SIG-M5 (cell line): Measurements from ENCODE around the gene FCRL6.

Experiments
- DNase-seq: peaks from one replicate; lab custom pipeline; 2025; lab: John Stamatoyannopoulos, UW

The FCRL6 gene

DNA sequence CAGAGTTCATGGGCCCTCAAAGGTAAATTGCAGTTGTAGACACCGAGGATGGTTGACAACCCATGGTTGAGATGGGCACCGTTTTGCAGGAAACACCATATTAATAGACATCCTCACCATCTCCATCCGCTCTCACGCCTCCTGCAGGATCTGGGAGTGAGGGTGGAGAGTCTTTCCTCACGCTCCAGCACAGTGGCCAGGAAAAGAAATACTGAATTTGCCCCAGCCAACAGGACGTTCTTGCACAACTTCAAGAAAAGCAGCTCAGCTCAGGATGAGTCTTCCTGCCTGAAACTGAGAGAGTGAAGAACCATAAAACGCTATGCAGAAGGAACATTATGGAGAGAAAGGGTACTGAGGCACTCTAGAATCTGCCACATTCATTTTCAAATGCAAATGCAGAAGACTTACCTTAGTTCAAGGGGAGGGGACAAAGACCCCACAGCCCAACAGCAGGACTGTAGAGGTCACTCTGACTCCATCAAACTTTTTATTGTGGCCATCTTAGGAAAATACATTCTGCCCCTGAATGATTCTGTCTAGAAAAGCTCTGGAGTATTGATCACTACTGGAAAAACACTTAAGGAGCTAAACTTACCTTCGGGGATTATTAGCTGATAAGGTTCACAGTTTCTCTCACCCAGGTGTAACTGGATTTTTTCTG, 33.8 kb downstream of the FCRL6 start:
- DNase-seq = no peak

DNA sequence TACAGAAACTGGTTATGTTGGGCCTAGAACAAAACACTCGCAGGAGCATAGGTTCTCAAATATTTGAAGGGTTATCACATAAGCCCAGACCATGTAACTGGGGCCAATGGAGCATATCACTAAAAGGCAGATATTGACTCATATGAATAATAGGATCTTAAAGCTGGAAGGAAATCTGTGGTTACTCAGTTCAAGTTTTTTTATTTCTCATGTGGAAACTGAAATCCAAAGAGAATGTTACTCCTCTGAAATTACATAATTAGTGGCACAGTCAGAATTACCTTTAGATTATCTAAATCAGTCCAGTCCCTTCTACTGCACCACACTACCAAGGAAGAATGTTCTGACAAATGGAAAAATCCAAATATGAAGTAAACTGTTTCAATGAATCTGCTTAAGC, 36.6 kb downstream of the FCRL6 start:
- no peak for DNase-seq

DNA sequence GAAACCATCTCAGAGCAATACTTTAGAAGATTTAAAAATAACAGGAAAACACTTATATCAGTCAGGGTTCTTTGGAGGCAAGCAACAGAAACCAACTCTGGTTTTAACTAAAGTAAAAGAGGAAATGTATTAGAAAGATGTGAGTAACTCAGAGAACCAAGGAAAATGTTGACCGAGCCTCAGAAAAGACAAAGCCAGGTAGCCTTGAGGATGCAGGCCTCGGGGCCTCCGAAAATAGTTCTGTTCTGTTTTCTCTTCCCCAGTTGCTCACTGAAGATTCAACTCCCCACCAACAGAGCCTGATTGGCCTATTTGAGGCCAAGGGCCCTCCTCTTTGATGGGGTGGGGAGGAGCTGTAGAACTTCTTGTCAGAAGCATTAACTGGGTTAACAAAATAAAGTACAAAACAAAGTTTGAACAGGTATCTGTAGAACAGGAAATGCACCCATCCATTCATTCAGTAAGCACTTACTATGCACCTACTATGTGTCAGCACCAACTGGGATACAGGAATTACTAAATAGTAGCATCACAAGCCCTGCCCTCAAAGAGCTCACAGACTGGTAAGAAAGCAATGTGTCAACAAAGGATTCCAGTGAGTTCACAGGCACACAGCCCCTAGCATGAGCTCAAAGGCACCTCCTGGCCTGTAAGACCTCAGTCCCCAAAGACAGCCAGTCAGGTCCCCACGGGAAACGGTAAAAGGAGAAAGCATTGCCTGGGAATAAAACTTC, 37.1 kb downstream of the FCRL6 start:
- DNase-seq = no peak

DNA sequence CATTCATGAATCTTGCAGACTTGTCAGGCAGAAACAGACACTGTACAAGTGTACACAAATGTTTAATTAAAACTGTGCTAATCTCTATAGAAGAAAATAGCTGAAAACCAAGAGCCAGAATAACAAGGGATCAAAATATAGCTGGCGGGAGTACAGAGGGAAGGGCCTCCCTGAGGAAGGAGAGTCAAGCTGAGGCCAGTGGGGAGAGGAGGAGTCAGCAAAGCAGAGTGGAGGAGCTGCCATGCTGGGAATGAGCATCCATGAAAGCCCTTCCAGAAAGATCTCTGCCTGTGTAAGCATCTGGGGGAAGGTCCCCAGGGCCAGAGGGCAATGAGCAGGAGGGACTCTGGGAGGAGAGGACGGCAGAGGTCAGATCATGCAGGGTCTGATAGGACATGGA, 39.6 kb downstream of the FCRL6 start:
- no peak for DNase-seq

DNA sequence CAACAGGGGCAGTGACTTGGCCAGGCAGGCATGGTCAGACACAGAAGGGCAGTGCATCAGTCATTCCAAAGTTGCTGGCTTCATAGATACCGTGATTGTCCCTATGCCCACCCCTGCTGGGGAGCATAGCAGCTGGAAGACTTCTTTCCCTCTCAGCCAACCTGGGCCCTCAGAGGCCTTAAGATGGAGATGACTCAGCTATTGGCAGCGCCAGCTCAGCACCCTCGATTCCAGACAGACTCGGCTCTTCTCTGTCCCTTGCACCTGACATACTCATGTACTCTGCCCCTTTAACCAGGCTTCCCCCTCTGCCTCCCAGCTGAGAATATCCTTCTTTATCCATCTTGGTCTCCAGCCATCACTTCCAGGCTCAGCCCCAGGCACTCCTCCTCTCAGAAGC, 41.3 kb downstream of the FCRL6 start:
- DNase-seq = no peak

DNA sequence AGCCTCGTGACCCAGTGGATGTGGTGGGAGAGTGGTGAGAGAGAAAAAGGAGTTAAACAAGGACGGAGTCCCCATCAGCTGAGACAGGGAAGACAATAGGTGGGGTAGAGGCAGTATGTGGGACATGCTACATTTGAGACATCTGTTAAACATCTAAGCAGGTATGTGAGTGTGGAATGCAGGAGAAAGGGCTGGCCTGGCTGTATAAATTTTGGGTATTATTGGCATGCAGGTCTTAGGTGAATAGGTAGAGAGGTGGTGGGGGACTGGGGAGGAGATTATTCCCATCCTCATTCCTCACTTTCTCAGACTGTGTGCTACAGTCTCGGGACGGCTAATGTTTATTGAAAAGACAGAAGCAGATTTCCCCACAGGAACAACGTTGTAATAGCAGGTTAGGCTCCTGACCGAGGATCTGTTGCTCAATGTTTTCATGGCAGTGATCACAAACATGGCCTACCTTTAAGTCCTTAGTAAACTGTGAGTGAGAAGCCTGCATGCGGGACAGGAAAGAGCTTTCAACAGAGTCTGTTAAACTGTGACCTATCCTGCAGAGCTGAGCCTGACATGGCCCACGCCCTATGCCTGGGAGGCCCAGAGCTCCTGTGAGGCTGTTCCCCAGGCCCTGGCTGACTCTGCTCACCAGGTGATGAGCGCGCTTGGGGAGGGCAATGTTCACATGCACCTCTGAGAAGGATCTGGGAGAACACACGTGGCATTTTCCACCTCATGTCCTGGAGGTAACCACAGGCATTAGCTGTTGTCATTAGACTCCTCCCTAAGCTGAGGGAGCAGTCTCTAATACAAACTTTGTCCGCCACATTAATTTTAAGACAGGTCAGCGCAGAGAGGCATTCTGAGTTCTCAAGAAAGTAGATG, 43.8 kb downstream of the FCRL6 start:
- DNase-seq = no peak

DNA sequence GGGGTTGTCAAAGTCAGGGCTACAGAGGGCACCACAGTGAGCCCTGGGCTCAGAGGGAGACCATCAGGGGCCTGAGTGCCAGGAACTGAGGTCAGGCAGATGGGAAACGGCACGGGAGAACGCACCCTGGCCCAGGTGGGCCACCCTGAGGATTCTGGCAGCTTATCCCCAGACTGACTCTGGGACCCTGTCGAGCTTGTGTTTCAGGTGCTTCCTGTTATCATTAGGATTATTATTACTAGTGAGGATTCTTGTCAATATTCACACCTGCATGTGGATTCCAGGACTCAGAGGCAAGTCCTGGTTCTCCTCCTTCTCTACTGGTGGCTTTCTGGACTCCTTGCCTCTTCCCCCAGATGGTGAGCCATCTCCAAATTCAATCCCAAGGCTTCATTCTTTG, 45.1 kb downstream of the FCRL6 start:
- DNase-seq = no peak

DNA sequence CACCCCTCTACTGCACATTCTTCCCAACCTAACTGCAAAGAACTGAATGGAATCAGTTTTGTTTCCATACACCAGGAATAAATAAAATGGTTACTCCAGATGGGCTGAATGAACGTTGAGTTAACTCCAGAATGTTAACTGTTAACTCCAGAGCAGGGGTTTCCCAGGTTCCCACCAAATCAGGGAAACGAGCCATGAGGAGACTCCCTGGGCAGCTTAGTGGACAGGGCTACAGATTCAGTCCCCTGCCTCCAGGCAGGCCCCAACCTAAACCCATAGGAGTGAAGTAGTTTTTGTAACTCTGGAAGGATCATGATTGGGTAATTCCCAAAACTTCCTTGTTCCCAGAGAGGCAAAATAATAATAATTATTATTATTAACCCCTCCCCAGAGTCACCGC, 46.2 kb downstream of the FCRL6 start:
- no peak for DNase-seq

DNA sequence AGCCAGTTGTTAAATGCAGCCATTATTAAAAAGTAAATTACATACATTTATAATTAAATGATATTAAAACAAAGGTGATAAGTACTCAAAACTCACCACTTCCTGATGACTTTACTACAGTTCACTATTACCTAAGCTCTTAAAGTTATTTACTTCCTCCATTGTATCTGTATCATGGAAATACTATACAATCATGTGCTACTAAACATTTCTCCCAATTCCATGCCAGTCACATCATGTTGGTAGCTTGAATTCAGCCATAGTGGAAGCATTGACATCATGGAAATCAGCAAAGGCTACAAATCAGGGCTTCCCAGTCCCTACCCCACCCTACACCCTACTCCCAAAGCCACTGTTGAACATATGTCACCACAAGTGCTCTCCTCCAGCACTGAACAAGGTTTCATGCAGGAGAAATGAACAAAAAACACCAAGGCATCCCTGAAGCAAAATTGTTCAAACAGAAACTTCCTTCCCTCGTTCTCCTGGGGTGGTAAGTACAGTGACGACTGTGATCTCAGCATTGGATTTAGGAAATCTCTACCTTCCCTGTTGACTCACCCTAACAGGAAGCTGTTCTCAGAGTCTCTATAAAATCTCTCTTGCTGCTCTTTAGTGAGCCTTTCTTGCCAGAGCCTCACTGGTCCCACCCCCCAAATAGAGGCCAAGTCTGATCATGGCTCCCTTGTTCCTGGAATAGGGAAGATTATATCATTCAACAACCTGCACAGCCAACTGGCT, 47.6 kb downstream of the FCRL6 start:
- DNase-seq = no peak

DNA sequence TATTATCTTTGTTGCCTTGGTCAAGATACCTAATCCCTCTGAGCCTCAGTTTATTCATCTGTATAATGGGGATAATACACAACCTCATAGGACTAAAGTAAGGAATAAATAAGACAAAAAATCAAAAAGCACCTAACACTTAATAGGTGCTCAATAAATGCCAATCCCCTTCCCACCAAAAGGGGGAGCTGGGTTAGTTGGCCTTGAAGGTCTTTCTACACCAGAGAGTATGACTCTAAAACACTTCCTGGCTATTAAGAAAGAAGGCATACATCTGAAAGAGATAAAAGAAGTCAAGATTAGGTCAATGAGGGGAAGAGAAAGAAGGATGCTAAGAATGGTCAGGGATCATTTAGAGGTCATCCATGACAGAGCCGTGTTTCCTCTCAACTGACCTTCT, 49.2 kb downstream of the FCRL6 start:
- DNase-seq = no peak

DNA sequence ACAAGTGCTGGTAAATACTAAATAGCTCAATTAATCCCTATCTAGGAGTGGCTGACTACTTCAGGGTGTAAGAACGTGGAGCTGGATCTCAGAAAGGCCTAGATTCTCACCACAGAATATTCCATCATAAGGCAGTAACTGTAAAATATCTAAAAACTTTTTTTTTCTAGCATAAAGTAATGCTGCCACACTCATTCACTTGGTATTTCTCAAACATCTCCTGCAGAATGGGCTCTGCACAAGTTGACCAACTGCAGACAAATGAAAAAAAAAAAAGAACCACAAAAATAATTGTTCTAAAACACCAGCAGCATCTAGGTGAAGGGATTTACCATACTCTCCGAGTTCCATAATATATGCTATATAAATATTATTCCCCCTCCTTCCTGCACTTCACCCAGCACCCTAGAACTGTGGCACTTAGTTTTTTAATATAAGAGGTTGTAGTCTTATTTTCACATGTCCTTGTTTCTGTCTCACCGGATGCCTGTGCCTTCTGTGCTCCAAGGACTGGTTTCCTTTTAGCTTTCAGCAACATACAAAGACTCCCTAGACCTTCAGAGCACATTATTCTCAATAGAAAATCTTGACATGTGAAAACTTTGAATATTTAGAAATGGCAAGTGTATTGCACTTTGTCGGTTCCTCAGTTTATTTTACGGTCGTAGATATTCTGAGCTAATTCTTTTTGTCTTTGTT, 51.4 kb downstream of the FCRL6 start:
- DNase-seq = no peak

DNA sequence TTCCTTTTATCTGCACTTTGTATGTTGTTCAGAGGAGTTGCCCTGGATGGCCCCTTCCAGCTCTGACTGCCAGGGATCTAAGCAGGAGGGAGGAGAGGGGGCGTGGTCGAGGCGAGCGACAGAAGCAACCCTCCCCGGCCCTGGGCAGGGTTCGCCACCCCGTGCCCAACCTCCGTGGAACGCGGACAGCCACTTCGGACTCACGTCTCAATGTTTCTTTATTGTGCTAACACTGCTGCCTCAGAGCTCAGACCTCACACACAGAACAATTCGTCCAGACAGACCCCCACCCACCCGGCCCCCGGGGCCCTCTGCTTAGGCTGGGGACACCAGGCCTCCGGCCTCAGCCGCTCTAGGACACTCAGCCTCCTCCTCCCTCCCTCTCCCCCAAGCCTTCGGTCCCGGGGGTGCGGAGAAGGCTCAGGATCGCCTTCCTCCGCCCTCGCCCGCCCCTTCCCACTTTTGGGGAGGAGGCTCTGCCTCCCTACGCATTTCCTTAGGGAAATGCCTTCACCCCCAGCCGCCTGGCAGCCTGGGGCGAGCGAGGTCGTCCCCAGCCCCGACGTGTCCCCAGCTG, 52.0 kb downstream of the FCRL6 start:
- no peak for DNase-seq

DNA sequence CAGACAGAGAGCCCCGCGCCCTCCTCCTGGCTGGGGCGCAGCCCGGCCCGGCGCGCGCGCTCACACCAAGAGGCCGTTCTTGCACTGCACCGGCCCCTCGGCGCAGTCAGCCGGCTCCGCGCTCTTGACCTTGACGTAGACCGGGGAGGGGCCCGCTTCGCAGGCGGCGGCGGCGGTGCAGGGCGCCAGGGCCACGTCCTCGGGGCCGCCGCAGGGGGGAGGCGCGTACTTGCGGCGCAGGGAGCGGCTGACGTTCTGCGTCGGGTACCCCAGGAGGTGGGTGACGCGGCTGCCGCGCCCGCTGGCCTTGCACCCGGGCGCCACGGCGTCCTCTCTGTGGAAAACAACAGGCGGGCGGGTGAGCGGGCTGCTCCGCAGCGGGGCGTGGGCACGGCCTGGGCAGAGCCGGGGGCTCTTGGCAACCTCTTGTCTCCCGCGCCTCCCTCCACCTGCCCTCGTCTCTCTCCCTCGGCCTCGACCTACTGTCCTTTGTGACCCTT, 52.6 kb downstream of the FCRL6 start:
- DNase-seq = peak; percentile 17

DNA sequence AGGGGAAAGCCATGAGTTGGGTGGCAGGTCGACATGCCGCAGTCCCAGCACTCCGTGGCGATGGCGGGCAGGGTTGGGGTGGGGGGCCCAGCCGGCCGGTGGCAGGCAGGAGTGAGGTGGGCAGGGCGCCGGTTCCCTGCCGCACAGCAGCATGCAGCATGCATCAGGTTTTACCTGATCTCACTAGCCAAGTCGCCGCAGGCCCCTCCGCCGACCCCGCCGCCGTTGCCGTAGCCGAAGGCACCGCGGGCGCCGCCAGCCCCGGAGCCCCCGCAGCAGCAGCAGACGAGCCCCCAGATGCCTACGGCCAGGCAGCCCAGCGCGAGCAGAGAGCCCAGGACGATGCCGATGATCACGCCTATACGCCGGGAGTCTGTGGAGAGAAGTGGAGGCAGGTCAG, 53.5 kb downstream of the FCRL6 start:
- no peak for DNase-seq

DNA sequence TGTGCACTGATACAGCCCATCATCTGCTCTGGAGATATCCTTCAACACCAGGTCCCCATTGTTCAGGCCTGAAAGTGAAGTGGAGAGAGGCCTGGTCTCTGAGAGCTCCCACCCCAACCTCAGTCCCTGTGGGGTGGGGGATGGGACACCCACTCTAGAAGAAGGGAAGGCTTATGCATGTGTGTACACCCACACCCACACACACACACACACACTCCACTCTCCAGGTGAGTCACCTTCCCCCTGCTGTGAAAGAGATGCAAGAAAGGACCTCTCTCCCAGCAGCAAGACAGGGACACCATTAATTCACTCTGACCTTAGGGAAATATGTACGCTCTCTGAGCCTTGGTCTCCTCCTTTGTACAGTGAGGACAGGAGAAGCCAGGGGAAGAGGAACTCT, 54.4 kb downstream of the FCRL6 start:
- DNase-seq = no peak

DNA sequence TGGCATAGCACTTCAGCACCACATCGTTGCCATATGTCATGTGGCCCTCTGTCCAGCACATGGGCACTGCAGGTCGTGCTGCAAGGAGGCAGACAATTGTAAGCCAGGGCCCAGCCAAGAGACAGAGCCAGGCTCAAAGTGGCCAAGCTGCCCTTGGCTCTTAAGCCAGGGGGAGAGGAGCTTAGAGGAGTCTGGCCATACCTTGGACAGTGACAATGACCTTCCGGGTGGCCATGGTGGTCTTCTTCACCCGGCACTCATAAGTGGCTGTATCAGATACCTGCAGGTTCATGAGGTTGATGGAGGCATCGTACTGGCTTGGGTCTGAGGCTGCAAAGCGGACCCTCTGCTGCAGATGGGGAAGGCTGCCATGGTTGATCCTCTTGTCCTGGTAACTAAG, 55.7 kb downstream of the FCRL6 start:
- no peak for DNase-seq

DNA sequence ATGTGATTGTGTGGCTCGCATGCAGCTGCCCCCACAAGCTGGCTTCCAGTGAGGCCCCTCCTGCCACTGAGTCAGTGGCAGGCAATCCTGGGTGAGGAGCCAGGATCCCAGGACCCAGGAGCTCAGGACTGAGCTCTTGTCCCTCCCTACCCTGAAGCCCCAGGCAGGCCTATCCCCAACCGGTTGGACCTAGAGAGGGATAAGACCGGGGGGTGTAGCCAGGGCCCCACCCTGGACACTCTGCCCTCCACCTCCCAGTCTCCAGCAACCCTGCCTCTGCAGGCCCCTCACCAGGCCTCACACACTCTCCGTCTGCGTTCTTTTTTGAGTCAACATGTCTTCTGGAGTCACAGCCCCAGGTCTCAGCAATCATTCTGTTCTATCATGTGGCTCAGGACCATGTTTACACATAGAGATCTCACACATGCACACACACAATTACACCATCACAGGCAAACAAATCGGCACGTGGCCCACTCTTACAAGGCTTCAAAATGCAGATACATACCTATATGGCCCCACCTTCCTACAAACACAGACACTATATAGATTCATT, 57.7 kb downstream of the FCRL6 start:
- DNase-seq = no peak

DNA sequence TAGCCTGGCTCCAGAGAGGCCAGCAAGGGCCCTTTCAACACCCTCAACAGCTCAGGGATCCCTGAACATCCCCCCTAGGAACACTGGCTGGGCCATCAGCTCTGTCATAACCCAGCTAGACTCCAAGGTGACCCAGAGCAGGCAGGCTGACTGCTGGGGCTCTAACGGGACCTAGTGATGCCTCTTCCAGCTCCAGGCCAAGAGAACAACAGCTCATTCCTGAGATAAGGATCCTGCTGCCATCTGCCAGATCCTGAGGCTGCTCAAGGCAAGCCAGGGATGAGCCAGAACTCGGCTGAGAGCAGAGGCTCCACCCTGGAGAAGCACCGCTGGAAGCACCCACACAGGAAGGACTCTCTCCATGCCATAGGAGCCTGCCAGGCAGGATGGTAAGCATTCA, 58.3 kb downstream of the FCRL6 start:
- DNase-seq = no peak

DNA sequence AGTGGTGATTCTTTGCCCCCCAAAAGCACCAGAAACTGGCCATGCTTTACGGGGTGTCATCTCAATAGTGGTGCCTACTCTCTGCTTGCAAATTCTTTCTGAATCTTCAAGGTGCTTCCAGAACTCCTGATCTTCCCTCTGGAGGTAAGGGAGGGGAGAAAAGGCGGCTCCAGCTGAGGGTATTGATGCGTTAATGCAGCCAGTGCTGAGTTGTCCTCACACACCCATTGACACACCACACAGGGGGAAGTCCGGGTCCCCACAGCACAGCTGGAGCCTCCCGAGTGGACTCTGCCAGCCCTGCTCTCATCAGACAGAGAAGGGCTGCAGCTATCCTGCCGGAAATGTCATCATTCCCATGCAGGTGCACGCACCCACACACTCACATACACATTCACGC, 59.1 kb downstream of the FCRL6 start:
- DNase-seq = no peak

DNA sequence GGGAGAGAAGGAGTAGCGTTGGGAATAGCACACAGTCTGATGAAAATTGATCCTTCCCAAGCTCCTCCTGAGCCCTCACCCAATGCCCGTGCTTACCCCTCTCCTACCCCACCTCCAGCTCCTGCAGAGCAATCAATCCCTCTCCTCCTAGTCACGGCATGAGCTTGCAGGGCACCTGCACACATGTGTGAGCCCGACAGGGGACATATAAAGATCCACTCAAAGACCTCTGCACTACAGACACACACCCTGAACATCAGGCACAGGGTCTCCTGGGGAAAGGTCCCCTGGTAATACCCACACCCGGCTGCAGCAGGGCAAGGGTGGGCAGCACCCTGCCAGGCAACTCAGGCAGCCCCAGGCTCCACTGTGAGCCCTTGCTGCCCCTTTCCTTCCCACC, 59.9 kb downstream of the FCRL6 start:
- no peak for DNase-seq

DNA sequence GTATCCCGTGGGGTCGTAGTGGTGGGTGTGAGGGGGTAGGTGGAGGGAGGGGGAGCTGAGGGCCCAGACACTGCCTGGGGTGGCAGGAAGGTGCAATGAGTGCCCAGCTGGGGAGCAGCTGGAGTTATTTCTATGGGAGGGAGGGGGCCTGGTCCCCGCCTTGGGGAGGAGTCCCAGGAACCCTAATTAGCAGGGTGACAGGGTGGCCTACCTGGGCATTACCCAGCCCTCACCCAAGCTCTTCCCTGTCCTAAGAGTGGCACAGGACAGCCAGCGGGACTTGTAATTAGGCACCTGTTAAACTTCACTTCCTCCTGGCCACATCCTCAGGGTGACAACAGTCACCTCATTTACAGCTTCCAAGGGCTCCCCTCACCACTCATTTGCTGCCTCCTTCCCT, 60.4 kb downstream of the FCRL6 start, which contains the start of gene VSIG8:
Gene VSIG8, minus strand, starts transcription at position 101 of the 400 bp plus-strand sequence. CDS start 136 bp downstream, outside the sequence.
- no peak for DNase-seq
